Measurements from ENCODE around the gene PKNOX2.
"Not testable (repeated sequence)": the region's sequence is repeated elsewhere in the genome, so short reads cannot be mapped to it uniquely, and the experiment has no call there.

The PKNOX2 gene

GRCh38 chr11:125202977-125203376 lies 38.4 kb downstream of the PKNOX2 start:
- no peak for DNase-seq (ENCODE audit: low spot score)

DNA sequence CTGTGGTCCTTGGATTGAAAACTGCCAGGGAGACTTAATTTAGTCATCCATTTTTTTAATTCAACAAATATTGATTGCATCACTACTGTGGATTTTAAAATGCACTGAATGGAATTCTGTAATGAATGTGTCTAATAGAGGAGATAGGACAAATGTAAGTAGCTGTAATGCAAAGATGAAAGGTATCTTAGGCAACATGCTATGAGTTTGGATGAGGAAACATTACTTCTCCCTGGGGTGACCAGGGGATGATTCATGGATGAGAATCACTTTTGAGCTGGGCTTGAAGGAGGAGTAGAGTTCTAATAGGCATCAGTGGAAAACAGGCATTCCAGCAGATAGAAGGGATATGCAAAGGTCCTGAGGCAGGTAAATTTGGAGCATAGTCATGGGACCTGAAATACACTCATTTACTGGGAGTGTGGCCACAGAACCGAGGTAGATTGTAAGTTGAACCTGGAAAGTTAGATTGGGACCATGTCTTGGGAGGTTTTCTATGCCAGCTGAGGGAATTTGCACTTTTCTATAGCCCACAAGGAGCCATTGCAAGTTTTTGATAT lies 43.4 kb downstream of the PKNOX2 start:
- DNase-seq (ENCODE audit: low spot score), result no peak

GRCh38 chr11:125210066-125210465 lies 45.5 kb downstream of the PKNOX2 start:
- DNase-seq (ENCODE audit: low spot score), result no peak

- no peak for DNase-seq (ENCODE audit: low spot score)
Observed at GRCh38 chr11:125211191-125211947, 46.8 kb downstream of the PKNOX2 start.

DNA sequence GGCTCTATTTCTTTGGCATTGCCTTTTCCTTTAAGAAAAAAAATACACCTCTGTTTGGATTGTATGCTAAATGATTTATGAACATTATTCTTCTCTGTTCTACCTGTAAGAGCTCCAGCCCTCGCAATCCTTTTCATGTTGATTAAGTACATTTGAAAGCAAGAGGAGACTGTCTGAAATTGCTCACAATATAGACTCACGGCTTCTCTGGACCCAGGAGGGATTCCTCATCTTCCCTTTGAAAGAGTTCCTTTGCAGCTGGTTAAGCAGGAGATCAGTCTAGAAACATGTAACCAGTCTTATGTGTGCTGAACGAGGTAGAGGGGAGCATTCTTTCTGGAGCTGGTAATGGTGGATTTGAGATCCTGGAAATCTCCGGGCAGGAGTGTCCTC lies 47.4 kb downstream of the PKNOX2 start:
- no peak for DNase-seq (ENCODE audit: low spot score)

- DNase-seq (ENCODE audit: low spot score), result no peak
Observed at GRCh38 chr11:125214601-125215565, 50.3 kb downstream of the PKNOX2 start.

DNA sequence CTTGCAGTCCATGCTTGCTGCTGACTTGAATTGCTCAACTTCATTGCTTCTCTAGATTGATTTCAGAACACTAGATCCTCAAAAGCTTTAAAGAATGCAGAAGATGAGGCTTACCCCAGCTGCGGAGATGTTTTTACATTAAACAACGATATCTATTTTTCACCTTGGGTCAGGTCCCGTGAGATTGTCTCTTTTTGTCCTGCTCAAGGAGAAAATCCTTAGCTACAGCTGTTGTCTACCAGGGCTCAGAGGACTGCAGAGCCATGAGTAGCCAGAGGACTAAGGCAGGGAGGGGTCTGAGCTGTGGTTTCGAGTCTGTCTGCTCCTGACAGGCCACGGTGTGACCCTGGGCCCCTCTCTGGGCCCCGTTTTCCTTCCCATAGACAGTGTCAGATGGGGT lies 51.4 kb downstream of the PKNOX2 start:
- DNase-seq (ENCODE audit: low spot score), result no peak

- DNase-seq (ENCODE audit: low spot score), result no peak
Observed at GRCh38 chr11:125218336-125218735, 53.8 kb downstream of the PKNOX2 start.

DNA sequence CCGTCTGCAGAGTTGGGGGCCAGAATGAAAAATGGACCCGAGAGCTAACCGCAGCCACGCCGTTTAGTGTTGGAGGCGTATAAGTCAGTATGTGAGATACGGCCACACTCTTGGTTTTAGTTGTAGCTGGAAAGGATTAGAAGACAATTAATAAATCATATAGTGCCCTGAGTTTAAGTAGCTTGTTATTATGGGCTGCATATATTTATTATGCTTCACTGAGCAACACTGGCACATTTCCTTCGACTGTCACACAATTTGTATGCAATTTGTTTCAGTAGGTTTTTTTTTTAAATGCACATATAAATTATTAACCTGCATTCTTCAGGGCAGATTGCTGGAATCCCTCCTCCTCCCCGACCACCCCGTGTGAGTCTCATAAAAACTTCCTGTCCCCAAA lies 56.9 kb downstream of the PKNOX2 start:
- DNase-seq (ENCODE audit: low spot score), result no peak

DNA sequence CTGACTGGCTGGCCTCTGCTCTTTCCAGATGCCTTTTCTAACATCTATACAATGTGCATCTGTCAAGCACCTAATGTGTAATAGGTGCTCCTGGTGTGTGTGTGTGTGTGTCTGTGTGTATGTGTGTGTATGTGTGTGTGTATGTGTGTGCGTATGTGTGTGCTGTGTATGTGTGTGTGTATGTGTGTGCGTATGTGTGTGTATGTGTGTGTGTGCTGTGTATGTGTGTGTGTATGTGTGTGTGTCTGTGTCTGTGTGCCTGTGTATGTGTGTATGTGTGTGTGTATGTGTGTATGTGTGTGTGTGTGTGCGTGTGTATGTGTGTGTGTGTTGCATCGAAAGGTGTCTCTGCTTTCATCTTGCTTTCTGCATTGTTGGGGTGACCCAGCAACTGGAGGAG lies 57.9 kb downstream of the PKNOX2 start:
- DNase-seq (ENCODE audit: low spot score), result no peak

- DNase-seq (ENCODE audit: low spot score), result not testable (repeated sequence)
Observed at GRCh38 chr11:125223161-125223560, 58.6 kb downstream of the PKNOX2 start.

DNA sequence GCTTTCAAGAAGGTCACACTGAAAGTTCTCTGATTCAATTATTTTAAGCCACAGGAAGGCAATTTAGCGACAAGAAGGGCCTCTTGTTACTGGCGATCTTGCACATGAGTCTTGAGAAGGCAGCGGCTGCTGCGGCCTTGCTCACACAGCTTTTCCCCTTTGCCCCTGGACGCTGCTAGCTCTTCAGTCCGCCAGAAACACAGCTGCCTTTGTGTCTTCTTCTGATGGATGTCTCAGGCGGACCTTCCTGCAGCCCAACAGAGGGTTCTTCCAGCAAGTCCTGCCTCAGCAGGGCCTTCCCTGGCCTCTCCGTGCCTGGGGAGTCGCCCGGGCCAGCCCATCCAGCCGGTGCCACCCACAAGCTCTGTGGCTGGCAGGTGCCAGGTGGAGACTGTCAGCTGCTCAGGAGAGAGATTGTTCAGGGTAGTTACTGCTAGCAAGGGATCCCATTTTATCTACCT lies 59.4 kb downstream of the PKNOX2 start:
- DNase-seq (ENCODE audit: low spot score), result no peak

DNA sequence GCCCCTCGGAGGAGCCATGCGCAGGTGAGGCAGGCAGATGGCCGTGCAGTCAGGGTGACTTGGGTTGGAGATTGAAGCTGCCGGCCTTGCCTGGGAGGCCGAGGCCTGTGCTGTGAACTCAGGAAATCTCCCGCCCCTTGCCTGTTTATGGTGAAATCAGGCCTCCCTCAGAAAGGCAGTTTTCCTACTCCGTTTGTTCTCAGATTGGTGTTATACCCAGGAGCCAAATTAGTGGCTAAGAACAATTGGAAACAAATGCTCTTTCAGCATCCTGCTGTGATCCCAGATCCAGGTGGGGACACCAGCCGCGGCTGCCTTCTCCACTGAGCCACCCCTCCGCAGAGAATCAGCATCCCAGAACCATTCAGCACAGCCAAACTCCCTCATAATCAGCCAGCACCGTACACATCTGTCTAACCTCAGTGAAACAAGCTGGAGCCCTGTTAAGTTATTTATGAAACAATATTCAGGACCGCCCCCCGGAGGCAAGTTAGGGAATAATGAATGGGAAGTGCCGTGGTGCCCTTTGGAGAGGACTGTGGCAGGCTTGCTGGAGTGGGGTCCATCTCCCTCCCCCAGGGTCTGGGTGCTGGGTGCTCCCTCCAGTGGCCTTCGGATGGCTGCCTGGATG lies 60.0 kb downstream of the PKNOX2 start:
- peak; percentile 31 for DNase-seq (ENCODE audit: low spot score)

DNA sequence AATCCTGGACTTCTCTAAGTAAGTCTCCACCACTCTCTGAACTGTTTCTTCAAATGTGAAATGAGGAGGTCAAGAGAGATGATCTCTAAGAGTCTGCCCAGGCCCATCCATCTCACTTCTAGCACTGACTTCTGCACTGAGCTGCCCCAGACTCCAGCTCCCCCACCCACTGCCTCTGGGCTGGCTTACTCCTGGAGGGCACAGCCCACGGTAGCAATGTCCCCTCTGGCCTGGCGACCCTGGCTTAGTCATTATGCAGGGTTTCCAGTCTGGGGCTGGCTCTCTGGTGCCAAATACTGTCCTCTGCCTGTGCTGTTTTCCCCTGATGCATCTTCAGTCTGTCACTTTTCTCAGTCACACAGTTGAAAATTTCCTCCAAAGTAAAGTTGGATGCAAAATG lies 60.9 kb downstream of the PKNOX2 start:
- DNase-seq (ENCODE audit: low spot score), result no peak

DNA sequence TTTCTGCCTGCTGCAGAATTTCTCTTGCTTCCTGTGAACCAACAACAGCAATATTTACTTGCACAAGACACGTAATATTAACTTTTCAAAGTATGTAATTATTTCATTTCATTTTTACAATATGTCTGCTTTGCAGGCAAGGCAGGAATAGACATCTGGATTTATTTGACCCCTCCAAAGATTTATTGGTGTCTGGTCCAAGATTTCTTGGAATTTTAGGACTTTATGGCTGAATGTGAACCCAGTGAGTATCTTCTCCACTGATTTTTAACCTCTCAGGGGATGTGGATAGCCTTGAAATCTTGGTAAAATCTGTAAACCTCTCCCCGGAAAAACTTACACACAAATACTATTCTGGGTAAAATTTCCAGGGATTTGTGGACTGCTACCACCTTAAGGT lies 61.5 kb downstream of the PKNOX2 start:
- DNase-seq (ENCODE audit: low spot score), result no peak

DNA sequence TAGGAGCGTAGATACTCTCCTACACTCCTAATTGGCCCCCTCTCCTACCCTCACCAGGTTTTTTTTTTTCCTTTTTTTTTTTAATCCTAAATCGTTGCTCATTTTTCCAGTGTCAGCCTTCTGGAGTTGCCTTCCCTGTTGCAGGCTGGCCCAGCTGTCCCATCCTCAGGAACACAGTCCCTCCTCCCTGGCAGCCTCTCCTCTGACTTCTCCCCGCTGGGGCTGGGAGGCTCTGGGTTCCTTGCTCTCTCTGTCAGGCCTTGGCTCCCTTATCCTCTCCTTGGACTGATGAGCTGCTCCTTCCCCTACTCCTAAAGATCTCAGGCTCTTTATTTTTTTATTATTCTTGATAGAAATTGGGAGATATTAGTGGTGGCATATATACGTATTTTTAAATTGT lies 62.2 kb downstream of the PKNOX2 start:
- DNase-seq (ENCODE audit: low spot score), result no peak

DNA sequence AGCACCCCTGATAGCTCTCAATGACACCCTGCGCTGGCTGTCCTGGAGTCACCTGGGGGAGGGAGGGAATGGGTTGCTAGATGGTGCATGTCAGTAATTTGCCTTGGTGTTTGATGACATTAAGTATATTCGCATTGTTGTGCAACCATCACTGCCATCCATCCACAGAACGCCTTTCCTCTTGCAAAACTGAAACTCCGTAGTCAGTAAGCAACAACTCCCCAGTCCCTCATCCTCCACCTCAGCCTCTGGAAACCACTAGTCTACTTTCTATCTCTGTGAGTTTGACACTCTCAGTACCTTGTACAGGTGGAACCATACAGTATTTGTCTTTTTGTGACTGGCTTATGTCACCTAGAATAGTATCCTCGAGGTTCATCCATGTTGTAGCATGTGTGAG lies 62.6 kb downstream of the PKNOX2 start:
- no peak for DNase-seq (ENCODE audit: low spot score)

DNA sequence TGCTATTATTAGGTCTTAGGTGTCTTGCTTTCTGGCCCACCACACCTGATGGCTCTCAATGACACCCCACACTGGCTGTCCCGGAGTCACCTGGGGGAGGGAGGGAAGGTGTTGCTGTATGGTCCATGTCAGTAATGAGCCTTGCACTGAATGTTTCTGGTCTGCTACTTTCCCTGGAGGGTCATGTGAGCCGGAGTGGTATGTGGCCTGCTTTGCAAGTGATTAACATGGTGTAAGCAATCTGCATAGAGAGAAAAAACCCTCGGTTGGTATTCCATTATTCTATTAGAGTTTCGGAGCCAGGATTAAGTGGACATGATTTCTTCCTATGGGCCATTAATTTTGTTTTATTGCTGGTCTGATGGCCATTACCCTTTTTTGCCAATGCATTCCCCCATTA lies 63.9 kb downstream of the PKNOX2 start:
- no peak for DNase-seq (ENCODE audit: low spot score)

- no peak for DNase-seq (ENCODE audit: low spot score)
Observed at GRCh38 chr11:125228993-125229392, 64.4 kb downstream of the PKNOX2 start.

GRCh38 chr11:125229916-125230315 lies 65.4 kb downstream of the PKNOX2 start:
- no peak for DNase-seq (ENCODE audit: low spot score)

- DNase-seq (ENCODE audit: low spot score), result no peak
Observed at GRCh38 chr11:125233116-125233515, 68.6 kb downstream of the PKNOX2 start.

- DNase-seq (ENCODE audit: low spot score), result no peak
Observed at GRCh38 chr11:125233736-125234275, 69.3 kb downstream of the PKNOX2 start.

Measured in GM03348 (cell line).